DND-41 (cell line): Measurements from ENCODE around the gene BLVRB.
"Not testable (repeated sequence)": the region's sequence is repeated elsewhere in the genome, so short reads cannot be mapped to it uniquely, and the experiment has no call there.

Experiments
- ATAC-seq: fragments of 200-7000 bp; cut with Tn5 transposase; 3 replicates; pipeline ENCODE4 v1.9.1; 2021; ENCODE audit warnings: low read depth; ENCODE audit not compliant: insufficient read depth
- DNase-seq: peaks from one replicate; pipeline ENCODE4 v3.0.0-alpha.2; 2020
- H2AFZ ChIP-seq: 2 replicates; pipeline ENCODE4 v1.6.0; 2012; ENCODE audit warnings: low read depth, low read length
- H3K27ac ChIP-seq: 2 replicates; pipeline ENCODE4 v1.5.1; 2012; ENCODE audit warnings: low read length, inconsistent platforms
- H3K27me3 ChIP-seq: fragments of 200-600 bp; sonication (generic); 2 replicates; pipeline ENCODE4 v1.6.0; 2012; ENCODE audit warnings: low read length, mild to moderate bottlenecking, inconsistent platforms; ENCODE audit not compliant: insufficient read depth, poor library complexity
- H3K36me3 ChIP-seq: 2 replicates; pipeline ENCODE4 v1.5.1; 2012; ENCODE audit warnings: low read length, inconsistent platforms; ENCODE audit not compliant: insufficient read depth
- H3K4me1 ChIP-seq: 2 replicates; pipeline ENCODE4 v1.5.1; 2012; ENCODE audit warnings: mild to moderate bottlenecking, low read length; ENCODE audit not compliant: insufficient read depth
- H3K4me2 ChIP-seq: 2 replicates; pipeline ENCODE4 v1.6.0; 2012; ENCODE audit warnings: mild to moderate bottlenecking, moderate library complexity, low read length, inconsistent platforms; ENCODE audit not compliant: insufficient read depth
- H3K4me3 ChIP-seq, 2 experiments: fragments of 200-600 bp in 1 of 2; shearing (Covaris generic) in 1 of 2; 2 replicates each; pipeline ENCODE4 v1.5.1; 2012 to 2016; ENCODE audit warnings: inconsistent platforms in 2 of 2, low read length in 2 of 2, mild to moderate bottlenecking in 2 of 2, low read depth in 1 of 2, moderate library complexity in 1 of 2
- H3K79me2 ChIP-seq: 2 replicates; pipeline ENCODE4 v1.6.0; 2012; ENCODE audit warnings: low read length, inconsistent platforms; ENCODE audit not compliant: insufficient read depth
- H3K9ac ChIP-seq: 2 replicates; pipeline ENCODE4 v1.6.0; 2012; ENCODE audit warnings: low read depth, mild to moderate bottlenecking, inconsistent platforms, low read length, moderate library complexity
- H3K9me3 ChIP-seq: 2 replicates; pipeline ENCODE4 v1.5.1; 2012; ENCODE audit warnings: low read length, moderate library complexity, mild to moderate bottlenecking, inconsistent platforms; ENCODE audit not compliant: insufficient read depth, severe bottlenecking
- H4K20me1 ChIP-seq: 2 replicates; pipeline ENCODE4 v1.6.0; 2012; ENCODE audit warnings: low read length; ENCODE audit not compliant: insufficient read depth
- EZH2 ChIP-seq: IDR thresholded peaks from 3 replicates; pipeline ENCODE4 v1.6.1; 2012; ENCODE audit warnings: borderline replicate concordance, low read depth, mild to moderate bottlenecking, moderate library complexity, low read length, inconsistent platforms; ENCODE audit not compliant: severe bottlenecking
- TF ChIP-seq, protein P1 (sequence below): IDR thresholded peaks from 2 replicates; pipeline ENCODE4 v1.5.1; 2012; ENCODE audit warnings: borderline replicate concordance, low read length, moderate library complexity, mild to moderate bottlenecking; ENCODE audit not compliant: poor library complexity, severe bottlenecking; ENCODE audit errors: extremely low read depth

Gene BLVRB

DNA sequence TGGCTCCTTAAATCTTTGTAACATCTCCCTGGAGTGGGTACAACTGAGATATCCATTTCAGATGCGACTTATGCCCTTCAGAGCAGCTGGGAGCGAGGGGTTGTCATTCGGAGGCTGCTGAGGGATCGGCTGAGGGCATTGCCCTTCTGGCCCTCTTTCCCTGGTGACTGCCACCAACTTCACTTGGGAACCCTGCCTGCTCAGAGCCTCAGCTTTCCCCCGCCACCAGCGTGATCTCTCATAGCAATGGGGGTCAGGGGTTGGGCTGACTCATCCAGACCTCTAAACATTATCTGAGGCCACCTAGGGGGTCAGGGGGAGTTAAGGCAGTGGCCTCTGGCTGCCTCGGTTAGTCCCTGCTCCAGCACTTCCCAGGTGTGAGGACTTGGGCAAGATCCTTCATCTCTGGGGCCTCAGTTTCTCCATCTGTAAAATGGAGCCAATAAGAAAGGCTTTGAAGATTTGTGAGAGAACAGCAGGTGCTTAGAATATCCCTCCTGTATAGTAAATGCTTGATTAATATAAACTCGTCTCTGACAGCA is 53.5 kb downstream of the BLVRB start:
- Histone ChIP-seq H4K20me1 (no peaks in the 10 kb centered on the region), H3K36me3 (no peaks in the 10 kb centered on the region), H3K4me3 (no peak overlapping the region), H3K4me2 (no peak overlapping the region), H2AFZ (no peak overlapping the region), H3K27me3 (no peaks in the 10 kb centered on the region), H3K27ac (no peak overlapping the region), H3K4me1 (no peaks in the 10 kb centered on the region), H3K9me3 (no peaks in the 10 kb centered on the region), H3K79me2 (no peaks in the 10 kb centered on the region), H3K9ac (no peak overlapping the region)
- TF ChIP-seq EZH2, result no peak
- TF ChIP-seq, protein P1, sequence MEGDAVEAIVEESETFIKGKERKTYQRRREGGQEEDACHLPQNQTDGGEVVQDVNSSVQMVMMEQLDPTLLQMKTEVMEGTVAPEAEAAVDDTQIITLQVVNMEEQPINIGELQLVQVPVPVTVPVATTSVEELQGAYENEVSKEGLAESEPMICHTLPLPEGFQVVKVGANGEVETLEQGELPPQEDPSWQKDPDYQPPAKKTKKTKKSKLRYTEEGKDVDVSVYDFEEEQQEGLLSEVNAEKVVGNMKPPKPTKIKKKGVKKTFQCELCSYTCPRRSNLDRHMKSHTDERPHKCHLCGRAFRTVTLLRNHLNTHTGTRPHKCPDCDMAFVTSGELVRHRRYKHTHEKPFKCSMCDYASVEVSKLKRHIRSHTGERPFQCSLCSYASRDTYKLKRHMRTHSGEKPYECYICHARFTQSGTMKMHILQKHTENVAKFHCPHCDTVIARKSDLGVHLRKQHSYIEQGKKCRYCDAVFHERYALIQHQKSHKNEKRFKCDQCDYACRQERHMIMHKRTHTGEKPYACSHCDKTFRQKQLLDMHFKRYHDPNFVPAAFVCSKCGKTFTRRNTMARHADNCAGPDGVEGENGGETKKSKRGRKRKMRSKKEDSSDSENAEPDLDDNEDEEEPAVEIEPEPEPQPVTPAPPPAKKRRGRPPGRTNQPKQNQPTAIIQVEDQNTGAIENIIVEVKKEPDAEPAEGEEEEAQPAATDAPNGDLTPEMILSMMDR, result no peak
- no peak for ATAC-seq
- no peak for DNase-seq

GRCh38 chr19:40411125-40411842 is 54.3 kb downstream of the BLVRB start:
- H3K4me1 ChIP-seq, result no peaks in the 10 kb centered on the region
- no peak overlapping the region for H3K27ac ChIP-seq
- no peak for TF ChIP-seq EZH2
- TF ChIP-seq, protein P1, result no peak
- H4K20me1 ChIP-seq, result no peaks in the 10 kb centered on the region
- no peaks in the 10 kb centered on the region for H3K9me3 ChIP-seq
- no peak overlapping the region for H2AFZ ChIP-seq
- no peak overlapping the region for H3K4me2 ChIP-seq
- no peak overlapping the region for H3K4me3 ChIP-seq
- no peak overlapping the region for H3K9ac ChIP-seq
- ATAC-seq, result no peak
- DNase-seq, result no peak
- no peaks in the 10 kb centered on the region for H3K36me3 ChIP-seq
- H3K79me2 ChIP-seq, result no peaks in the 10 kb centered on the region
- no peaks in the 10 kb centered on the region for H3K27me3 ChIP-seq

GRCh38 chr19:40410030-40410389 is 55.5 kb downstream of the BLVRB start:
- H3K4me2 ChIP-seq, result no peak overlapping the region

GRCh38 chr19:40408598-40408925 is 57.0 kb downstream of the BLVRB start:
- not testable (repeated sequence) for H4K20me1 ChIP-seq, H3K4me2 ChIP-seq

More at GRCh38 chr19:40410030-40410389, 55.5 kb downstream of the BLVRB start:
- ATAC-seq (no peak), DNase-seq (no peak)
- H4K20me1 ChIP-seq, result no peaks in the 10 kb centered on the region
- H2AFZ ChIP-seq, result no peak overlapping the region
- no peak overlapping the region for H3K4me3 ChIP-seq
- no peak for TF ChIP-seq EZH2
- TF ChIP-seq, protein P1, result no peak
- no peak overlapping the region for H3K9ac ChIP-seq
- no peaks in the 10 kb centered on the region for H3K79me2 ChIP-seq
- no peak overlapping the region for H3K27ac ChIP-seq
- H3K4me1 ChIP-seq, result no peaks in the 10 kb centered on the region
- no peaks in the 10 kb centered on the region for H3K9me3 ChIP-seq
- H3K36me3 ChIP-seq, result no peaks in the 10 kb centered on the region
- H3K27me3 ChIP-seq, result no peaks in the 10 kb centered on the region

More at GRCh38 chr19:40408598-40408925, 57.0 kb downstream of the BLVRB start:
- H3K9me3 ChIP-seq, ATAC-seq, H3K36me3 ChIP-seq, DNase-seq, H3K27me3 ChIP-seq, H3K79me2 ChIP-seq, H2AFZ ChIP-seq, H3K4me3 ChIP-seq, H3K27ac ChIP-seq, H3K9ac ChIP-seq: not testable (repeated sequence)
- H3K4me1 ChIP-seq, result peaks cover 13% of the 10 kb centered on the region
